ENCODE measurements around the gene TAB2.

Gene TAB2

GRCh38 chr6:149330133-149330532 is 12.6 kb downstream of the TAB2 start:
- Histone ChIP-seq H3K27ac (no peak overlapping the region), H3K4me1 (peaks cover 26% of the 10 kb centered on the region), H3K27me3 (no peaks in the 10 kb centered on the region), H3K36me3 (peaks cover 21% of the 10 kb centered on the region), H3K9ac (no peak overlapping the region), H4K20me1 (peaks cover 100% of the 10 kb centered on the region), H3K4me2 (no peak overlapping the region), H3K9me3 (peaks cover 6% of the 10 kb centered on the region; the same call in 1 of the 2 replicates), H3K4me3 (no peak overlapping the region)
- no peak for TF ChIP-seq Cebpa-rat (IDR thresholded peaks at IDR 0.05)

- no peak overlapping the region for H3K27ac ChIP-seq
- TF ChIP-seq Cebpa-rat (IDR thresholded peaks at IDR 0.05) = no peak
- H3K4me1 ChIP-seq = peaks cover 36% of the 10 kb centered on the region
- H3K9me3 ChIP-seq = peaks cover 6% of the 10 kb centered on the region; the same call in 1 of the 2 replicates
- no peak overlapping the region for H3K4me3 ChIP-seq
- no peak overlapping the region for H3K9ac ChIP-seq
- no peak overlapping the region for H3K4me2 ChIP-seq
- peaks cover 100% of the 10 kb centered on the region for H4K20me1 ChIP-seq
- H3K27me3 ChIP-seq = no peaks in the 10 kb centered on the region
- H3K36me3 ChIP-seq = peaks cover 15% of the 10 kb centered on the region; the same call in 1 of the 2 replicates
Observed at GRCh38 chr6:149331043-149331807, 13.7 kb downstream of the TAB2 start.

GRCh38 chr6:149331871-149332270 is 14.4 kb downstream of the TAB2 start:
- peaks cover 6% of the 10 kb centered on the region; the same call in 1 of the 2 replicates for H3K9me3 ChIP-seq
- TF ChIP-seq Cebpa-rat (IDR thresholded peaks at IDR 0.05) = no peak
- no peak overlapping the region for H3K27ac ChIP-seq
- 0 out of 2 replicates have a peak, but pooled peaks cover 15% of the 10 kb centered on the region for H3K36me3 ChIP-seq
- no peaks in the 10 kb centered on the region for H3K27me3 ChIP-seq
- H4K20me1 ChIP-seq = peaks cover 100% of the 10 kb centered on the region
- H3K4me2 ChIP-seq = no peak overlapping the region
- H3K9ac ChIP-seq = no peak overlapping the region
- no peak overlapping the region for H3K4me3 ChIP-seq
- H3K4me1 ChIP-seq = peaks cover 42% of the 10 kb centered on the region

GRCh38 chr6:149332602-149333265 is 15.2 kb downstream of the TAB2 start:
- 0 out of 2 replicates have a peak, but pooled peaks cover 9% of the 10 kb centered on the region for H3K36me3 ChIP-seq
- no peaks in the 10 kb centered on the region for H3K27me3 ChIP-seq
- H3K9ac ChIP-seq = no peak overlapping the region
- TF ChIP-seq Cebpa-rat (IDR thresholded peaks at IDR 0.05) = no peak
- H3K9me3 ChIP-seq = peaks cover 6% of the 10 kb centered on the region; the same call in 1 of the 2 replicates
- peaks cover 99% of the 10 kb centered on the region for H4K20me1 ChIP-seq
- H3K27ac ChIP-seq = no peak overlapping the region
- H3K4me3 ChIP-seq = no peak overlapping the region
- peaks cover 49% of the 10 kb centered on the region for H3K4me1 ChIP-seq
- 0 out of 2 replicates have a peak overlapping the region, but pooled peaks have one; percentile 20 for H3K4me2 ChIP-seq

- Histone ChIP-seq H3K4me2 (0 out of 2 replicates have a peak overlapping the region, but pooled peaks have one; percentile 20), H3K27ac (no peak overlapping the region), H3K27me3 (no peaks in the 10 kb centered on the region), H4K20me1 (peaks cover 99% of the 10 kb centered on the region), H3K9me3 (peaks cover 2% of the 10 kb centered on the region; the same call in 1 of the 2 replicates), H3K4me1 (peaks cover 54% of the 10 kb centered on the region), H3K36me3 (0 out of 2 replicates have a peak, but pooled peaks cover 7% of the 10 kb centered on the region), H3K4me3 (no peak overlapping the region), H3K9ac (no peak overlapping the region)
- TF ChIP-seq Cebpa-rat (IDR thresholded peaks at IDR 0.05) = no peak
Observed at GRCh38 chr6:149333266-149333620, 15.7 kb downstream of the TAB2 start.

GRCh38 chr6:149334201-149334600 is 16.7 kb downstream of the TAB2 start:
- Histone ChIP-seq H3K36me3 (peaks cover 7% of the 10 kb centered on the region), H4K20me1 (peaks cover 99% of the 10 kb centered on the region), H3K9ac (no peak overlapping the region), H3K9me3 (no peaks in the 10 kb centered on the region; the same call in 1 of the 2 replicates), H3K4me2 (no peak overlapping the region), H3K4me3 (no peak overlapping the region), H3K27ac (no peak overlapping the region), H3K27me3 (no peaks in the 10 kb centered on the region), H3K4me1 (peaks cover 58% of the 10 kb centered on the region)
- no peak for TF ChIP-seq Cebpa-rat (IDR thresholded peaks at IDR 0.05)

GRCh38 chr6:149334682-149335160 is 17.2 kb downstream of the TAB2 start:
- no peaks in the 10 kb centered on the region for H3K27me3 ChIP-seq
- no peak overlapping the region for H3K27ac ChIP-seq
- TF ChIP-seq Cebpa-rat (IDR thresholded peaks at IDR 0.05) = no peak
- H3K4me1 ChIP-seq = peaks cover 60% of the 10 kb centered on the region
- H3K9ac ChIP-seq = no peak overlapping the region
- no peak overlapping the region for H3K4me2 ChIP-seq
- H3K4me3 ChIP-seq = no peak overlapping the region
- peaks cover 99% of the 10 kb centered on the region for H4K20me1 ChIP-seq
- H3K36me3 ChIP-seq = peaks cover 7% of the 10 kb centered on the region
- H3K9me3 ChIP-seq = no peaks in the 10 kb centered on the region; the same call in 1 of the 2 replicates

GRCh38 chr6:149335924-149336608 is 18.6 kb downstream of the TAB2 start:
- no peak for TF ChIP-seq Cebpa-rat (IDR thresholded peaks at IDR 0.05)
- no peak overlapping the region for H3K9ac ChIP-seq
- no peaks in the 10 kb centered on the region for H3K27me3 ChIP-seq
- no peak overlapping the region for H3K4me3 ChIP-seq
- H4K20me1 ChIP-seq = peaks cover 99% of the 10 kb centered on the region
- H3K9me3 ChIP-seq = no peaks in the 10 kb centered on the region; the same call in 1 of the 2 replicates
- peaks cover 7% of the 10 kb centered on the region for H3K36me3 ChIP-seq
- peak overlapping the region; percentile 21; the same call in 1 of the 2 replicates for H3K27ac ChIP-seq
- H3K4me2 ChIP-seq = peak overlapping the region; percentile 3; the same call in 1 of the 2 replicates
- H3K4me1 ChIP-seq = peaks cover 70% of the 10 kb centered on the region

- no peak overlapping the region for H3K4me3 ChIP-seq
- H3K27ac ChIP-seq = peak overlapping the region; percentile 21; the same call in 1 of the 2 replicates
- TF ChIP-seq Cebpa-rat (IDR thresholded peaks at IDR 0.05) = no peak
- H4K20me1 ChIP-seq = peaks cover 99% of the 10 kb centered on the region
- H3K4me1 ChIP-seq = peaks cover 70% of the 10 kb centered on the region
- peaks cover 7% of the 10 kb centered on the region for H3K36me3 ChIP-seq
- peak overlapping the region; percentile 3; the same call in 1 of the 2 replicates for H3K4me2 ChIP-seq
- no peaks in the 10 kb centered on the region; the same call in 1 of the 2 replicates for H3K9me3 ChIP-seq
- H3K9ac ChIP-seq = no peak overlapping the region
- no peaks in the 10 kb centered on the region for H3K27me3 ChIP-seq
Observed at GRCh38 chr6:149336609-149336928, 19.1 kb downstream of the TAB2 start.

Measured in BLaER1 (cell line).